HepG2 (cell line): Measurements from ENCODE around the gene FAM3C. TPM values are rescaled to one million over a fixed set of nuclear protein-coding genes. Genes with fewer than 3 reads are reported as not detected.

ENCODE experiments used
- ARNTL ChIP-seq: sonication (generic); formaldehyde crosslinking; IDR thresholded peaks from 2 replicates; pipeline ENCODE4 v1.4.0; 2020; ENCODE audit warnings: mild to moderate bottlenecking, missing genetic modification reagents
- ELF1 ChIP-seq: sonication (generic); formaldehyde crosslinking; IDR thresholded peaks from 2 replicates; pipeline ENCODE4 v1.4.0; 2020; ENCODE audit warnings: missing genetic modification reagents
- FOXJ3 ChIP-seq: sonication (generic); formaldehyde crosslinking; IDR thresholded peaks from 2 replicates; pipeline ENCODE4 v1.4.0; 2020; ENCODE audit warnings: missing genetic modification reagents, mild to moderate bottlenecking, borderline replicate concordance
- GATA4 ChIP-seq: sonication (generic); IDR thresholded peaks from 2 replicates; pipeline ENCODE4 v1.6.1; 2016; ENCODE audit warnings: antibody characterized with exemption, low read depth, borderline replicate concordance
- GTF3A ChIP-seq: sonication (generic); formaldehyde crosslinking; conservative IDR thresholded peaks from 2 replicates; pipeline ENCODE4 v1.4.0; 2020; ENCODE audit warnings: mild to moderate bottlenecking, missing genetic modification reagents
- HNRNPK ChIP-seq: fragments of 200-400 bp; formaldehyde crosslinking; IDR thresholded peaks from 2 replicates; pipeline ENCODE4 v1.6.1; 2018; ENCODE audit warnings: low read length, low read depth, moderate library complexity, mild to moderate bottlenecking; ENCODE audit not compliant: poor library complexity, severe bottlenecking
- MAF1 ChIP-seq: sonication (generic); formaldehyde crosslinking; IDR thresholded peaks from 2 replicates; pipeline ENCODE4 v1.5.0; 2020; ENCODE audit warnings: missing genetic modification reagents, borderline replicate concordance
- MEIS2 ChIP-seq: sonication (generic); formaldehyde crosslinking; IDR thresholded peaks from 2 replicates; pipeline ENCODE4 v1.9.0; 2021; ENCODE audit warnings: mild to moderate bottlenecking, missing genetic modification reagents
- MTF2 ChIP-seq: sonication (generic); formaldehyde crosslinking; IDR thresholded peaks from 2 replicates; pipeline ENCODE4 v1.5.0; 2020; ENCODE audit warnings: missing genetic modification reagents, borderline replicate concordance
- MYC ChIP-seq: sonication (generic); formaldehyde crosslinking; IDR thresholded peaks from 2 replicates; pipeline ENCODE4 v1.9.0; 2021; ENCODE audit warnings: missing genetic modification reagents, borderline replicate concordance
- NFE2L2 ChIP-seq: fragments of 150-350 bp; IDR thresholded peaks from 2 replicates; pipeline ENCODE4 v1.6.1; 2014; ENCODE audit warnings: low read length
- POGZ ChIP-seq: sonication (generic); formaldehyde crosslinking; IDR thresholded peaks from 2 replicates; pipeline ENCODE4 v1.4.0; 2020; ENCODE audit warnings: mild to moderate bottlenecking, missing genetic modification reagents
- RFX1 ChIP-seq: fragments of 450-650 bp; IDR thresholded peaks from 2 replicates; pipeline ENCODE4 v1.6.1; 2017
- RFX5 ChIP-seq: IDR thresholded peaks from 2 replicates; pipeline ENCODE4 v1.6.1; 2011; ENCODE audit warnings: low read depth, low read length, improper control_type of control experiment
- SOX13 ChIP-seq, 3 experiments: fragments of 450-650 bp in 1 of 3; sonication (generic) in 1 of 3; formaldehyde crosslinking in 1 of 3; IDR thresholded peaks in 2 of 3; conservative IDR thresholded peaks in 1 of 3; 2 replicates each; pipeline versions ENCODE4 v1.5.0 to v1.6.1; 2016 to 2020; ENCODE audit warnings: antibody characterized with exemption in 1 of 3, mild to moderate bottlenecking in 1 of 3, missing compliant biosample characterization in 1 of 3, missing genetic modification reagents in 1 of 3, moderate library complexity in 1 of 3
- ZC3H4 ChIP-seq: sonication (generic); formaldehyde crosslinking; IDR thresholded peaks from 2 replicates; pipeline ENCODE4 v1.4.0; 2020; ENCODE audit warnings: missing genetic modification reagents, borderline replicate concordance
- ZFYVE20 ChIP-seq: sonication (generic); formaldehyde crosslinking; IDR thresholded peaks from 2 replicates; pipeline ENCODE4 v1.8.0; 2023; ENCODE audit warnings: low read depth, mild to moderate bottlenecking, moderate library complexity, missing genetic modification reagents, borderline replicate concordance
- ZNF253 ChIP-seq: sonication (generic); formaldehyde crosslinking; IDR thresholded peaks from 2 replicates; pipeline ENCODE4 v1.8.0; 2022; ENCODE audit warnings: mild to moderate bottlenecking, missing genetic modification reagents, borderline replicate concordance
- ZNF709 ChIP-seq: sonication (generic); formaldehyde crosslinking; IDR thresholded peaks from 2 replicates; pipeline ENCODE4 v1.5.0; 2020; ENCODE audit warnings: mild to moderate bottlenecking, missing genetic modification reagents
- ZNF772 ChIP-seq: sonication (generic); formaldehyde crosslinking; IDR thresholded peaks from 2 replicates; pipeline ENCODE4 v1.5.0; 2020; ENCODE audit warnings: mild to moderate bottlenecking, missing genetic modification reagents
- polyA plus RNA-seq, 8 experiments: library from polyadenylated mRNA; depleted of rRNA in 3 of 8; stranded (reverse) in 7 of 8; unstranded in 1 of 8; fragments of >200 nt; fragmentation: Illumina TruSeq in 4 of 8; extraction: Trizol in 4 of 8; gene quantifications; 2 replicates each; pipeline versions ENCODE4 v1.2.1 to v1.2.3, GENCODE V29; 2011 to 2016; ENCODE audit warnings: low read depth in 4 of 8, missing spikeins in 1 of 8, mixed read lengths in 1 of 8; ENCODE audit not compliant: insufficient read depth in 1 of 8
- total RNA-seq, 5 experiments: library from RNA; depleted of rRNA; stranded (reverse); fragments of >200 nt; fragmentation: Illumina TruSeq; extraction: Trizol; gene quantifications; 2 replicates each; pipeline ENCODE4 v1.2.3, GENCODE V29; 2016; ENCODE audit warnings: low read depth in 1 of 5
- TF ChIP-seq, protein P1 (sequence below): sonication (generic); formaldehyde crosslinking; IDR thresholded peaks from 2 replicates; pipeline ENCODE4 v1.8.0; 2022; ENCODE audit warnings: mild to moderate bottlenecking, missing genetic modification reagents, moderate library complexity
- TF ChIP-seq, protein P2 (sequence below): sonication (generic); formaldehyde crosslinking; IDR thresholded peaks from 2 replicates; pipeline ENCODE4 v1.5.1; 2020; ENCODE audit warnings: mild to moderate bottlenecking, missing genetic modification reagents
- TF ChIP-seq, protein P3 (sequence below): IDR thresholded peaks from 2 replicates; pipeline ENCODE4 v1.6.1; 2016; ENCODE audit warnings: low read depth, borderline replicate concordance
- TF ChIP-seq, protein P4 (sequence below): sonication (generic); formaldehyde crosslinking; IDR thresholded peaks from 2 replicates; pipeline ENCODE4 v1.5.1; 2020; ENCODE audit warnings: missing genetic modification reagents, mild to moderate bottlenecking, borderline replicate concordance

The FAM3C gene
- total and polyA plus RNA-seq, 2 of the 13 experiments (the other 11 are each of a cell fraction or from before 2014, with no cell fraction given) = 14.6 to 16.0 TPM

DNA sequence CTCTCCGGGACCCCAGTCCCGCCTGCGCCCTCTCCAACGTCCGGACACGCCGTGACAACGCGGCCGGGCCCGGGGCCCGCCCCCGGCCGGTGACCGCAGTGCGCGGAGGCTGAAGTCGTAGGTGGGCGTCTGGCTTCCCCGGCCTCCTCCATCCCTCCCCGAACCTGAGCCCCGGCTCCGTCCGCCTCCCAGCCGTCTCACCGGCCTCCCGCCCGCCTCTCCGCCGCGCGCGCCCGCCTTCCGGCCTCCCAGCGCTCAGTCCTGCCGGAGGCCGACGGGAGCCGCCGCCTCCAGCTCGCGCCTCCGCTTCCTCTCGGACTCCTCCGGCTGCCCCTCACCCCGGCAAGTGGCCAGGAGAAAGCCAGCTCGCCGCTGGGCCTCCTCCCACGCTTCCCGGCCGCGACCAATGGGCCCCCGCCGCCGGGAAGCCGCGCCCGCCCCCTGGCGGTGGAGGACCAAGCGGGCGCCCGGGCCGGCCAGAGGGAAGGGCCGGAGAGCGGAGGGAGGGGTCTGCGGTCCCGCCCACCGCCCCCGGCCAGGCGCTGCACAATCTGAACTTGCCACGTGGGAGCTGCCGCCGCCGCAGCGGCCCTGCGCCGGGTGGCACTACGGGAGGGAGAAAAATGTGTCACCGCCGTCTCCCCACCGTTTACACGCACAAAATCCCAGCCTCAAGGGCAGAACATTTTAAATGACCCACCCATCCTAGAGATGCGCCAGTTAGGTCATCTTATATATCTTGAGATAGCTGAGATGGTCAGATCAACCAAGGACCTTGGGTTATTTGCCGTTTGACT, at the start of gene FAM3C (continued):
- TF ChIP-seq MYC (CRISPR knock-in tag) = peak; percentile 96
- TF ChIP-seq SOX13 (IDR thresholded peaks at IDR 0.05) = no peak
- TF ChIP-seq SOX13 (CRISPR knock-in tag; conservative IDR thresholded peaks at IDR 0.05 in 1 of 2, IDR thresholded peaks at IDR 0.05 in 1 of 2) = peak in 1 of 2 experiments; percentile 47; a peak in 1 of 4 replicates
- TF ChIP-seq GATA4 = no peak
- peak; percentile 44 for TF ChIP-seq MEIS2
- no peak for TF ChIP-seq MTF2 (CRISPR knock-in tag)
- TF ChIP-seq, protein P1, sequence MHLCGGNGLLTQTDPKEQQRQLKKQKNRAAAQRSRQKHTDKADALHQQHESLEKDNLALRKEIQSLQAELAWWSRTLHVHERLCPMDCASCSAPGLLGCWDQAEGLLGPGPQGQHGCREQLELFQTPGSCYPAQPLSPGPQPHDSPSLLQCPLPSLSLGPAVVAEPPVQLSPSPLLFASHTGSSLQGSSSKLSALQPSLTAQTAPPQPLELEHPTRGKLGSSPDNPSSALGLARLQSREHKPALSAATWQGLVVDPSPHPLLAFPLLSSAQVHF = no peak
- 0 out of 2 replicates have a peak, but pooled peaks have one; percentile 21 for TF ChIP-seq RFX5
- peak; percentile 92; the same call in 1 of the 2 replicates for TF ChIP-seq ZNF709 (CRISPR knock-in tag)
- TF ChIP-seq, protein P2, sequence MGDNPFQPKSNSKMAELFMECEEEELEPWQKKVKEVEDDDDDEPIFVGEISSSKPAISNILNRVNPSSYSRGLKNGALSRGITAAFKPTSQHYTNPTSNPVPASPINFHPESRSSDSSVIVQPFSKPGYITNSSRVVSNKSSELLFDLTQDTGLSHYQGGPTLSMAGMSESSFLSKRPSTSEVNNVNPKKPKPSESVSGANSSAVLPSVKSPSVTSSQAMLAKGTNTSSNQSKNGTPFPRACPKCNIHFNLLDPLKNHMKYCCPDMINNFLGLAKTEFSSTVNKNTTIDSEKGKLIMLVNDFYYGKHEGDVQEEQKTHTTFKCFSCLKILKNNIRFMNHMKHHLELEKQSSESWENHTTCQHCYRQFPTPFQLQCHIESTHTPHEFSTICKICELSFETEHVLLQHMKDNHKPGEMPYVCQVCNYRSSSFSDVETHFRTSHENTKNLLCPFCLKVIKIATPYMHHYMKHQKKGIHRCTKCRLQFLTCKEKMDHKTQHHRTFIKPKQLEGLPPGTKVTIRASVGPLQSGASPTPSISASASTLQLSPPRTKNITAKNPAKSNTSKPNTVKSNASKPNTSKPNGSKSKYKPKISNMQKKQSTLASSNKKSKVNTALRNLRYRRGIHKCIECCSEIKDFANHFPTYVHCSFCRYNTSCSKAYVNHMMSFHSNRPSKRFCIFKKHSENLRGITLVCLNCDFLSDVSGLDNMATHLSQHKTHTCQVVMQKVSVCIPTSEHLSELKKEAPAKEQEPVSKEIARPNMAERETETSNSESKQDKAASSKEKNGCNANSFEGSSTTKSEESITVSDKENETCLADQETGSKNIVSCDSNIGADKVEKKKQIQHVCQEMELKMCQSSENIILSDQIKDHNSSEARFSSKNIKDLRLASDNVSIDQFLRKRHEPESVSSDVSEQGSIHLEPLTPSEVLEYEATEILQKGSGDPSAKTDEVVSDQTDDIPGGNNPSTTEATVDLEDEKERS (CRISPR knock-in tag) = 0 out of 2 replicates have a peak, but pooled peaks have one; percentile 34
- TF ChIP-seq, protein P3, sequence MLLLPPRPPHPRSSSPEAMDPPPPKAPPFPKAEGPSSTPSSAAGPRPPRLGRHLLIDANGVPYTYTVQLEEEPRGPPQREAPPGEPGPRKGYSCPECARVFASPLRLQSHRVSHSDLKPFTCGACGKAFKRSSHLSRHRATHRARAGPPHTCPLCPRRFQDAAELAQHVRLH (CRISPR knock-in tag) = peak; percentile 92; the same call in 1 of the 2 replicates
- TF ChIP-seq FOXJ3 (CRISPR knock-in tag) = no peak
- TF ChIP-seq ZFYVE20 = no peak
- no peak for TF ChIP-seq GTF3A (CRISPR knock-in tag)
- no peak for TF ChIP-seq MAF1 (CRISPR knock-in tag)
- TF ChIP-seq ARNTL = peak; percentile 43; the same call in 1 of the 2 replicates
- 0 out of 2 replicates have a peak, but pooled peaks have one; percentile 15 for TF ChIP-seq ELF1 (CRISPR knock-in tag)
- TF ChIP-seq ZNF772 (CRISPR knock-in tag) = peak; percentile 45; the same call in 1 of the 2 replicates
- peak; percentile 97 for TF ChIP-seq POGZ (CRISPR knock-in tag)
- peak; percentile 67 for TF ChIP-seq HNRNPK
- TF ChIP-seq, protein P4, sequence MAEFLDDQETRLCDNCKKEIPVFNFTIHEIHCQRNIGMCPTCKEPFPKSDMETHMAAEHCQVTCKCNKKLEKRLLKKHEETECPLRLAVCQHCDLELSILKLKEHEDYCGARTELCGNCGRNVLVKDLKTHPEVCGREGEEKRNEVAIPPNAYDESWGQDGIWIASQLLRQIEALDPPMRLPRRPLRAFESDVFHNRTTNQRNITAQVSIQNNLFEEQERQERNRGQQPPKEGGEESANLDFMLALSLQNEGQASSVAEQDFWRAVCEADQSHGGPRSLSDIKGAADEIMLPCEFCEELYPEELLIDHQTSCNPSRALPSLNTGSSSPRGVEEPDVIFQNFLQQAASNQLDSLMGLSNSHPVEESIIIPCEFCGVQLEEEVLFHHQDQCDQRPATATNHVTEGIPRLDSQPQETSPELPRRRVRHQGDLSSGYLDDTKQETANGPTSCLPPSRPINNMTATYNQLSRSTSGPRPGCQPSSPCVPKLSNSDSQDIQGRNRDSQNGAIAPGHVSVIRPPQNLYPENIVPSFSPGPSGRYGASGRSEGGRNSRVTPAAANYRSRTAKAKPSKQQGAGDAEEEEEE = no peak
- TF ChIP-seq ZNF253 (CRISPR knock-in tag) = peak; percentile 79; the same call in 1 of the 2 replicates
- no peak for TF ChIP-seq NFE2L2
- no peak for TF ChIP-seq RFX1
- no peak for TF ChIP-seq ZC3H4 (CRISPR knock-in tag)
